ENCODE data around the gene ARL10. TPM values are rescaled to one million over a fixed set of nuclear protein-coding genes. Genes with fewer than 3 reads are reported as not detected.

Gene ARL10
- total and polyA plus RNA-seq, 2 donors (not counting 1 experiment from before 2014, with no cell fraction given), result 13.1 to 27.9 TPM

DNA sequence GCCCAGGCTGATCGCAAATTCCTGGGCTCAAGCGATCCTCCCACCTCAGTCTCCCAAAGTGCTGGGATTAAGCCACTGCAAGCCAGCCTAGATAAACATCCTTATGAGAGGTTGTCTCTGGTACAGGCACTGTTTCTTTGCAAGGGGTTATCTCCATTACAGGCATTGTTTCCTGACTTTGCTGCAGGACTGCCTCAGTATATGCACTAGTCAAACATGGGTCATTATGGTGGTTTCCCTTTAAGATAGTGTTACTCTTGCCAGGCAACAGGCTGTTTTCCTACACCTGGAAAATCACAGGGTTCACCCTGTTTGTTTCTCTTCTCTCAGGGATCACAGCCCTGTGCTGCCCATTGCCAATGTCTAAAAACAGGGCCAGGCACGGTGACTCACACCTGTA, 58.9 kb downstream of the ARL10 start:
- ChIA-PET CTCF (interaction anchor here (1.4 kb wide), 1 partner anchor 150 kb away, joined by 3 read pairs; no protein-coding TSS in a partner anchor), POLR2A (no interaction called here)
- no peak overlapping the region for H3K4me3 Mint-ChIP-seq
- H3K4me1 Mint-ChIP-seq, result no peaks in the 10 kb centered on the region
- Histone ChIP-seq H3K4me3 (ENCODE audit: control extremely low read depth in 1 of 5, extremely low read depth in 1 of 5, insufficient read depth in 1 of 5, low read depth in 2 of 5, low read length in 4 of 5) (no peak overlapping the region), H3K9me3 (ENCODE audit: control extremely low read depth in 1 of 3, control insufficient read depth in 2 of 3, insufficient read depth in 1 of 3, low read length in 2 of 3) (peaks cover 0 to 3% (median 0%) of the 10 kb centered on the region in 3 donors), H3K4me2 (replicated peaks; ENCODE audit: low read depth, low read length, poor library complexity, severe bottlenecking) (no peak overlapping the region), H3K36me3 (replicated peaks in 1 of 2; ENCODE audit: control extremely low read depth in 1 of 2, control insufficient read depth in 1 of 2, extremely low read depth in 1 of 2, insufficient read depth in 2 of 2, low read length in 1 of 2) (no peaks in the 10 kb centered on the region), H4K20me1 (ENCODE audit: control insufficient read depth, insufficient read depth, low read length, poor library complexity, severe bottlenecking) (no peaks in the 10 kb centered on the region), H3K27ac (ENCODE audit: low read length in 2 of 2) (no peak overlapping the region), H3K4me1 (ENCODE audit: control insufficient read depth in 2 of 2, insufficient read depth in 2 of 2, low read length in 2 of 2) (no peaks in the 10 kb centered on the region), H3K79me2 (ENCODE audit: control insufficient read depth, insufficient read depth, low read length) (no peaks in the 10 kb centered on the region), H3K27me3 (replicated peaks in 1 of 4; ENCODE audit: control extremely low read depth in 1 of 4, control insufficient read depth in 3 of 4, insufficient read depth in 4 of 4, low read length in 3 of 4) (no peaks in the 10 kb centered on the region), H3K9ac (ENCODE audit: low read length) (no peak overlapping the region), H2AFZ (ENCODE audit: insufficient read depth, low read depth, low read length, poor library complexity, severe bottlenecking) (no peak overlapping the region)
- no peak for TF ChIP-seq EZH2 (IDR thresholded peaks at IDR 0.05; ENCODE audit: borderline replicate concordance, insufficient read depth, low read depth, low read length, poor library complexity, severe bottlenecking)
- TF ChIP-seq, protein P1, sequence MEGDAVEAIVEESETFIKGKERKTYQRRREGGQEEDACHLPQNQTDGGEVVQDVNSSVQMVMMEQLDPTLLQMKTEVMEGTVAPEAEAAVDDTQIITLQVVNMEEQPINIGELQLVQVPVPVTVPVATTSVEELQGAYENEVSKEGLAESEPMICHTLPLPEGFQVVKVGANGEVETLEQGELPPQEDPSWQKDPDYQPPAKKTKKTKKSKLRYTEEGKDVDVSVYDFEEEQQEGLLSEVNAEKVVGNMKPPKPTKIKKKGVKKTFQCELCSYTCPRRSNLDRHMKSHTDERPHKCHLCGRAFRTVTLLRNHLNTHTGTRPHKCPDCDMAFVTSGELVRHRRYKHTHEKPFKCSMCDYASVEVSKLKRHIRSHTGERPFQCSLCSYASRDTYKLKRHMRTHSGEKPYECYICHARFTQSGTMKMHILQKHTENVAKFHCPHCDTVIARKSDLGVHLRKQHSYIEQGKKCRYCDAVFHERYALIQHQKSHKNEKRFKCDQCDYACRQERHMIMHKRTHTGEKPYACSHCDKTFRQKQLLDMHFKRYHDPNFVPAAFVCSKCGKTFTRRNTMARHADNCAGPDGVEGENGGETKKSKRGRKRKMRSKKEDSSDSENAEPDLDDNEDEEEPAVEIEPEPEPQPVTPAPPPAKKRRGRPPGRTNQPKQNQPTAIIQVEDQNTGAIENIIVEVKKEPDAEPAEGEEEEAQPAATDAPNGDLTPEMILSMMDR (IDR thresholded peaks at IDR 0.05), result no peak
- no peak for ATAC-seq (ENCODE audit: low read depth)
- H3K27ac Mint-ChIP-seq, result no peak overlapping the region
- intact Hi-C loops (cut with micrococcal nuclease), result no loop called here
- no peaks in the 10 kb centered on the region for H3K9me3 Mint-ChIP-seq (ENCODE audit: insufficient read depth)
- no peak for DNase-seq
- WGBS (ENCODE audit: insufficient coverage), result no CpG with 5 or more reads among the region's 3 CpGs
- peaks cover 15% of the 10 kb centered on the region for H3K27me3 Mint-ChIP-seq

DNA sequence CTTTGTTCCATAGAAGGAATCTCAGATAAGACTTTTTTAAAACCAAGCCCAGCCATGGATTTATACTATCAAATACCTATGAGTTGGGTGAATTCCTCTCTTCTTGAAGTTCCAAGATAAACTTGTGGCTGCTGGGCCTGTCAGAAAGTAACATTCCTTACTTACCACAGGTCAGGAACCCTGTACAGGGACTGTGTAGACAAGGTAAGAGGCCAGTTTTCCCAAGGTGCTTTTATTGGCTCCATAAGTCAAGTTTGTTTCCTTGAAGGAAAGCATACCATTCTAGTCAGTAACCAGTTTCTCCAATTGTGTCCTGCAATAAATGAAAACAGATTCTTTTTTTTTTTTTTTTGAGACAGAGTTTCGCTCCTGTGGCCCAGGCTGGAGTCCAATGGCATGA, 59.9 kb downstream of the ARL10 start:
- CTCF ChIA-PET, result no interaction called here

More for the DNA sequence above, 59.9 kb downstream of the ARL10 start:
- peaks cover 0 to 3% (median 0%) of the 10 kb centered on the region in 3 donors for H3K9me3 ChIP-seq (ENCODE audit: control extremely low read depth in 1 of 3, control insufficient read depth in 2 of 3, insufficient read depth in 1 of 3, low read length in 2 of 3)
- no peaks in the 10 kb centered on the region for H3K36me3 ChIP-seq (replicated peaks in 1 of 2; ENCODE audit: control extremely low read depth in 1 of 2, control insufficient read depth in 1 of 2, extremely low read depth in 1 of 2, insufficient read depth in 2 of 2, low read length in 1 of 2)
- Mint-ChIP-seq H3K27me3 (peaks cover 15% of the 10 kb centered on the region), H3K27ac (no peak overlapping the region), H3K4me1 (no peaks in the 10 kb centered on the region), H3K9me3 (ENCODE audit: insufficient read depth) (no peaks in the 10 kb centered on the region), H3K4me3 (no peak overlapping the region)
- H4K20me1 ChIP-seq (ENCODE audit: control insufficient read depth, insufficient read depth, low read length, poor library complexity, severe bottlenecking), result no peaks in the 10 kb centered on the region
- no peaks in the 10 kb centered on the region for H3K79me2 ChIP-seq (ENCODE audit: control insufficient read depth, insufficient read depth, low read length)
- ATAC-seq (ENCODE audit: low read depth) (no peak), DNase-seq (no peak)
- WGBS (ENCODE audit: insufficient coverage), result no CpG with 5 or more reads among the region's 1 CpG
- TF ChIP-seq, protein P1 (IDR thresholded peaks at IDR 0.05), result no peak
- no peak for TF ChIP-seq EZH2 (IDR thresholded peaks at IDR 0.05; ENCODE audit: borderline replicate concordance, insufficient read depth, low read depth, low read length, poor library complexity, severe bottlenecking)
- H3K4me3 ChIP-seq (ENCODE audit: control extremely low read depth in 1 of 5, extremely low read depth in 1 of 5, insufficient read depth in 1 of 5, low read depth in 2 of 5, low read length in 4 of 5), result no peak overlapping the region
- intact Hi-C loops (cut with micrococcal nuclease), result no loop called here
- H3K9ac ChIP-seq (ENCODE audit: low read length), result no peak overlapping the region
- POLR2A ChIA-PET, result no interaction called here
- H3K27ac ChIP-seq (ENCODE audit: low read length in 2 of 2), result no peak overlapping the region
- no peak overlapping the region for H3K4me2 ChIP-seq (replicated peaks; ENCODE audit: low read depth, low read length, poor library complexity, severe bottlenecking)
- no peaks in the 10 kb centered on the region for H3K4me1 ChIP-seq (ENCODE audit: control insufficient read depth in 2 of 2, insufficient read depth in 2 of 2, low read length in 2 of 2)
- H2AFZ ChIP-seq (ENCODE audit: insufficient read depth, low read depth, low read length, poor library complexity, severe bottlenecking), result no peak overlapping the region
- no peaks in the 10 kb centered on the region for H3K27me3 ChIP-seq (replicated peaks in 1 of 4; ENCODE audit: control extremely low read depth in 1 of 4, control insufficient read depth in 3 of 4, insufficient read depth in 4 of 4, low read length in 3 of 4)
